ENCODE results near the gene P3H2.

P3H2 gene

GRCh38 chr3:189941679-189942078 lies 179.0 kb downstream of the P3H2 start:
- no peak for DNase-seq

GRCh38 chr3:189941125-189941524 lies 179.6 kb downstream of the P3H2 start:
- DNase-seq, result no peak

- no peak for DNase-seq
Measured at GRCh38 chr3:189937302-189938127, 183.2 kb downstream of the P3H2 start.

GRCh38 chr3:189936201-189936945 lies 184.3 kb downstream of the P3H2 start:
- DNase-seq, result no peak

GRCh38 chr3:189927975-189928895 lies 192.5 kb downstream of the P3H2 start:
- DNase-seq, result no peak

- DNase-seq, result no peak
Measured at GRCh38 chr3:189921770-189922169, 198.9 kb downstream of the P3H2 start.

- DNase-seq, result no peak
Measured at GRCh38 chr3:189914799-189915198, 205.9 kb downstream of the P3H2 start.

GRCh38 chr3:189911001-189911400 lies 209.7 kb downstream of the P3H2 start:
- no peak for DNase-seq

GRCh38 chr3:189909573-189909972 lies 211.1 kb downstream of the P3H2 start:
- DNase-seq, result no peak

- no peak for DNase-seq
Measured at GRCh38 chr3:189909139-189909538, 211.6 kb downstream of the P3H2 start.

- DNase-seq, result no peak
Measured at GRCh38 chr3:189908646-189909045, 212.1 kb downstream of the P3H2 start.

- no peak for DNase-seq
Measured at GRCh38 chr3:189907803-189908202, 212.9 kb downstream of the P3H2 start.
